SHP77 treated with DMSO at 0.1 percent for 48 hours (cell line): ENCODE data around the gene MEIS2.

ENCODE experiments used
- DNase-seq: peaks from one replicate; lab custom pipeline; 2025; lab: John Stamatoyannopoulos, UW

Gene MEIS2

GRCh38 chr15:36933255-36933990 lies 166.9 kb downstream of the MEIS2 start:
- DNase-seq = no peak

DNA sequence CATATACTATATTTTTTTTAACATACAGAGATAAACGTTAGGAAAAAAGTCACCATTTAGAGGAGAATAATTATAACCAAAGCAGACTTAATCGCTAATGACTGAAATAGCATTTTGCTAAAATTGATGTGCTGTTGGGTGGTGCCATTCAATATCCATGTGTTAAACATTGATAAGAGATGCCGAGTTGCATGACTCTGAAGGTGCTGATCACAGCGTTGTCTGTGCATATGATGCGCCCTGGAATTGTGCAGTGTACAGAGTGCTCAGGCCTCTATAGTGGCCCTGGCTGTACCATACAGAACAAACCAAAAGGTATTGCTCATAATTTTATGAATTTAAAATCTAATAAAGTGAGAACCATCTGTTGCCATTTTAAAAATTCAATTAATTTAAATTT lies 168.3 kb downstream of the MEIS2 start:
- DNase-seq = no peak

DNA sequence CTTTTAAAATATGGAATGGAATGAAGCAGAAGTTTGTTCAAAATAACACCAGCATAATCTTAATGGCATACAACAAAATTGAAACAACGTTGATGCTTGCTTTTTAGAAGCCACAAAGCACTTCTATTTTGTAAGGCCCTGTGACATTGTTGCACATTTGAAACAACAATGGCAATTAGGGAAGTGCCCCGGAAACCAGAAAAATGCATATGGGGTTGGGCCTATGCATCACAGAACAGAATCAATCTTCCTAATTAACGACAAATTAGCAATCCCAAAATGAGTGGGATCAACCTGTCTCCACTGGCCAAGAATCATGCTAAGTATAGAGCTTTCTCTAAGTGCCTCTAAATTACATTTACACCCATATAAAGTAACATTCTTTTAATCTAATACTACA lies 168.9 kb downstream of the MEIS2 start:
- no peak for DNase-seq

DNA sequence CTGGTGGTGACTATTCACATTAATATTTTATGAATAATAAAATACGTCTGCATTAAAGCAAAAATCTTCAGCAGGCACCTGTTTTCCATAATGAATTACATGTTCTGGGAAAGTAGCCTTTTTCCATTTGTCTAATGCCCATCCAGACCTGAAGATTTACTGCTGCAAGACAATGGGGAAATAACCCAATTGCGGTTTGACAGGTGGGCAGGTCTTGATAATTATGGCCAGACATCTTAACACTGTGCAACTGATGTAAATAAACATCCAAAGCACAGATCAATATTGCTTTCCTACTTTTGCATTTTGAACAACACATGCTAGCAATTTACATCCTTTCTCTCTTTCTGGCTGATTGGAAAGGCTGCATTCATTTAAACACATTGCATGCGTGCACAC lies 173.9 kb downstream of the MEIS2 start:
- DNase-seq = no peak

GRCh38 chr15:36925653-36926426 lies 174.5 kb downstream of the MEIS2 start:
- no peak for DNase-seq

- DNase-seq = no peak
Measured at GRCh38 chr15:36925049-36925448, 175.3 kb downstream of the MEIS2 start.

DNA sequence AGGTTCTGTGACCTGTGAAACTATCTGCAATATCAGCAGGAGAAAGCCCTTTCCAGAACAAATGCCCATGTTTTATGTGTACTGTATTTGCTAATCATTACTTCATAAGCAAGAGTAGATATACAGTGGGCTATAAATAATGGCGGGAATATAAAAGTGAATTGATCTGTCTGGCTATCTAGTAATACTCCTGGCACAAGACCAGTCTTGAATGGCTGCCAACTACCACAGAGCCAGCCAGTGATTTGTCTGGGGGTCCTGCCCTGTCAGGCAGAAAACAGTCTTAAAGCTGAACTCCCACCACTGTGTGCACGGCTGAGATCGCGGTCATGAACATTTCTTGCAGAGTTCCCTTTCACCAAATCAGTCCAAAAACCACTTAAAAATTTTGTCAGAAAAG lies 176.3 kb downstream of the MEIS2 start:
- DNase-seq = no peak

- DNase-seq = no peak
Measured at GRCh38 chr15:36921484-36922091, 178.8 kb downstream of the MEIS2 start.

DNA sequence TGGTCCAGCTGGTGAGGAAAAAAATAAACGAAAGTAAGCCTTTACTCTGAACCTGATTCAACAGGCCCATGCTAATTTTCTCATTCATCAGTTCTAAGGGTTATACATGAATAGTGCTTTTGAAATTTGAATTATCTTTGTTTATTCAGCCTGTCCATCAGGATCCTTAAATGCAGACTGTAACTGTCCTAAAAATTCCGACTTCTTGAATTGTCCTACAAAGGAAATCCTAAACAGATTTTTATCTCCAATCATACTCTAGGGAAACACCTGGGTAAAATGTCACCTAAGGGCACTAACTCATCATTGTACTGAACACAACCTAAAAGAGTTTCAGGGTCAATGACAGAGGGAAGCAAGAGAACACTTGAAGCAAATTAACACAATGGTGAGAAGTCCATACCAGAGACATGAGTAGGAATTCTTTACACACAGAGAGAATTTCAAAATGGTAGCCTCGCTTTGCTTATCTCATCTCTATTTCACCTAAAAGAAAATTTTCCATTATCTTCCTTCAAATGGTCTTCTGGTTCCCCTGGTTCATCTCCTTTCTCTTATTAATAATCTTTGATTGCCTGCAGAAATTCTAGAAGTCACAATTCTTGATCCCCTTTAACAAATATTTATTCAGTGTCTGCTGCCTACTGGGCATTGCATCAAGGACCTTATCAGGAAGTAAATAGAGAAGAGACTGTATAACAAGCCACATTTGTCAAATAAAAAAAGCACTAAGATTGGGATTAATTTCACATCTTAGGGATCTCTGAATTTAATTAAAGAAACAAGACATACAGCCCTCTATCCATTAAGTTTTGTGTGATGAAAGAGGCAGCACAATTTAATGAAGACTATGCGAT lies 182.7 kb downstream of the MEIS2 start:
- DNase-seq = no peak

DNA sequence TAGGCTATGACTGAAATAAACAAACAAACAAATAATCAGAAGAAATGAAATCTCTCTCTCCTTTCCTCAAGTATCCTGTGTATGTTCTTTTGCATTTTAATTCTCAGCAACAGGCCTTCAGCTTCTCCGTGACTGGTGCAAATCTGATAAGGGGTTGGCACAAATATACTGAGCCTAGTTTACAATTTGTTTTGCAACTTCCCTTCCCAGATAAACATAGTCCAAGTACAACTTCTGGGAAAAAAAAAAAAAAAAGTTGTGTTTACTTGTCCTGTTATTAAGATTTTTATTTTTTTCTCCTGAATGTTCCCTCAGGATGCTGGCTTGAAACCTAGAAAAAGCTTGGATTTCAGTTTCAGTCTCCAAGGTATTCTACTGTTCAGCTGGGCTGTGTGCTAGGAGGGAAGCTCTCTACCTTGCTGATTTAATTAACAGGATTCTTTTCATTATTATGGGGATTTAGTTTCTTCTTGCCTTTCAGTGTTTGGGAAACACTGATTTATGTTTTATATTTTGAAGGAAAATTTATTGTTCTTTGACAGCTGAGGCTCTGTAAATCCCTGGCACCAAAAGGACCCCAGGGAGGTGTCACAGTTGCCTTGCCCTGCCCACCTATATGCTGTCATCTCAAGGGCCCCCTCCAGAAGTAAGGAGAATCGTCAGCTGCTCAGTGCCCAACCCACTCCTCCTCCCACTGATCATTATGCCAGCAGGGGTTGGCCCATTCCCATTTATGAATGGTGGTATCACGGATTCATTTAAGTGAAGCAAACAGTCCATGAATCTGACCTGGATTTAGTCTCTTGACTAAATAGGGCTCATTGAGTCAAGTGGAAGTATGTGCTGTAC lies 185.2 kb downstream of the MEIS2 start:
- DNase-seq = no peak

DNA sequence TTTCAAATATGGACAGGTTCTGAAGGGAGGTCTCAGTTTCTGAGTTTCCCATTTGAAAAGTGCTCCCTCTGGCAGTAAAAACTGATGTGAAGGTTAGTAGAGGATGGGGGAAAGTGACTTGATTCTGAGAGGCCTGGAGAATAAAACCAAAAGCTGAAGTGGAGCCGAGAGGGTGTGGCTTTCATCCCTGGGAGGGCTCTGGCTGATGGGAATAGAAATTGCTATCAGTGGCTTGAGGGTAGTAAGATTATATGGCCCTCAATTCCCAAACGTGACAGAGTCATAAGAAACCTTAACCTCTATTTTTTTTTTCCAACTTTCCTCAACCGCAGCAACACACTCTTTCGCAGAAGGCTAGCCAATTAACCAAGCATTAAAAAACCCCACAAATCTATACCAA lies 185.9 kb downstream of the MEIS2 start:
- DNase-seq = no peak

DNA sequence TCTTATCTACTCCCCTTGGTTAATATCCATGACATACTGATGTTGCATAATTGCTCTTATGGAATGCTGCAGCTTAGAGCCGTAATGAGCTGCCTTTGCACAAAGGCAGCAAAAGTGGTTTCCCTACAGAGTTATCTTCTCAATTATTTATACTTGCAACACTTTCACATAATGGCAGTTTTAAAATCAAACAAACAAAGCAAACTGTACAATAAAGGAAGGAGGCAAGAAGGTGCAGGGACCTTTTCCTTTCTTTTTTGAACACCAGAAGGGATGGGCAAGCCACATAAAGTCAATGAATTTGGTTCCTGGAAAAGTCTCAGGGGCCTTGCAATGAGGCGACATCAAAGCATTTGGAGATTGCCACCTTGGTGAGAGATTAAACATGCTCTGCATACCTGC lies 188.0 kb downstream of the MEIS2 start:
- no peak for DNase-seq

- DNase-seq = no peak
Measured at GRCh38 chr15:36911322-36911944, 188.9 kb downstream of the MEIS2 start.

DNA sequence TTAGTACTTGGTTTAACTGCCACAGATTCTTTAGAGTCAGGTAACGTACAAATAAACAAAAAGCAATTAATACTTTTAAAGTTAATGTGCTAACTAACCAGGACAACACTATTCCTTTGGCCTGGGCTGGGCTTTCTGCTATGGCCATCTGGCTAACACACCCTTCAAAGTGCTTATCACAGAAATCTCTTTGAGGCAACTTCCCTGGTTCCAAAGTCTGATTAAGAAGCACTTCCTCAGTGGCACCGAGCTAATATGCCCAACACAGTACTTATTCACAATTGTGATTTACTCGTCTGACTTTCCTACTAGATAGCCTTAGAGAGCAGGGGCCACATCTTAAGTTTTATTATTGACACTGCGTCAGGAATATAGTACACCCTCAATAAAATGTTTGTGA lies 191.4 kb downstream of the MEIS2 start:
- no peak for DNase-seq

DNA sequence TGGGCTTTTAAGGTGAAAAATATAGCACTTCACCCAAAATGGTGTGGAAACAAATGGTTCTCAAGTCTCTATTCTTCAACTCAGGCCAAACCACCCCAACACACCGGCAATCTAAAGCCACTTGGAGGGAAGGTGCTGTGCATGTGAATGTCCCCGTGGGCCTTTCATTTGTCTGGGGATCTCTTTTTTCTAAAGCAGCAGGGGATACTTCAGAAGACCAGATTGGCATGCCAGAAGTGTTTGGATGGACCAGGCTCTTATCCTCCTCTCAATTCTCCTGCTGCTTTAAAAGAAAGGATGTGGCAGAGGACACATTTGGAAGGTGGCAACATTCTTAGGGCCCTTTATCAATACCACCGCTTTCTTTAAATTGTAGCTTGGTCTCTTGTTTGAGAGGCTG lies 193.1 kb downstream of the MEIS2 start:
- DNase-seq = no peak

DNA sequence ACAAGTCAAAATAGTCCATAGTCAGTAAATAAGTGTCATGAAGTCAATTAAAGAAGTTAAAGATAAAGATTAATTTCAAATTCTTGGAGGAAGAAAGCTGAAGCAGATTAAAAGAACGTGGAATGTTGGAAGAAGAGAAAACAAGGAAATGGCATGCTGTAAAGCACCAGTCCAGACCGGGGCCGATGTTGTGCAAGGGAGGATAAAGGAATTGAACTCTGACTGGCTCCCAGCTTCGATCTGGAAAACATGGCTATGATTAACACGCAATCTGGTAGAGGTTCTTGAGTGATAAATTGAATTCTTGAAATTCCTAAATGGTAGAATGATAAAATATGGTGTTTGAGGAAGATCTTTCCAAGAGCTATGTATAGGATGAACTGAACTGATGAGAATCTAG lies 194.4 kb downstream of the MEIS2 start:
- no peak for DNase-seq

GRCh38 chr15:36904715-36905114 lies 195.6 kb downstream of the MEIS2 start:
- DNase-seq = no peak

- no peak for DNase-seq
Measured at GRCh38 chr15:36903922-36904556, 196.3 kb downstream of the MEIS2 start.

DNA sequence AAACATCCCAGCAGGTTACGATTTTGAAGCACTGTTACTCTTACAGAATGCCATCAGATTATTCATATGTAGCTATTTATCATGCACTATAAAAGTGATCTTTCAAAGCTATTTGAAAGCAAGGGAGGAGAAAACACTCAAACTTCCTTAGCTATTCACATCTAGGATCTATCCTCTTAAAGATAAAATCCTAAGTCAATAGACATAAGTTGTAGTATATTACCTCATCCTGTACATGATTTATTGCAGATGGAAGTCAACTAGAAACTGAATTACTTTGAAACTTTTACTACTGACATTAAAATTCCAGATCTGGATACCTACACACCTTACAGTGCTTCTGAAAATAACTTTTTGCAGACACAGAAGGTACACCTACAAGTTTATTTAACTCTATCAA lies 197.2 kb downstream of the MEIS2 start:
- DNase-seq = no peak

DNA sequence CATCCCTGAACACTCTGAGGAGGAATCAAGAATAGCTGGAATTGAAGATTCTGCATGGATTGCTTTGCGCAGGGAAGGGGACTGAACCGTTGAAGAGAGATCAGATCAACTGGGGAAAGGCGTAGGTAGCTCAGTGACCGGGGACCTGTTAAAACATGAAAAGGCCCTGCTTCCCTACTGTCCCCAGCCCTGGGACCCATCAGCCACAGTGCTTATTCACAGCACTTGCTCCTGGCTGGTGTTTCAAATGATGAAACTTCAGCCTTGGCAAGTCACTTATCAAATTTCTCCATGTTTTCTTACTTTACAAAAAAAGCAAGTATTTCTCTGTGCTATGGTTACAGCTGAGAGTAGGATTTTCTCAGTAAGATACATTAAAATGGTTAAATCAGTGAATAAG lies 199.3 kb downstream of the MEIS2 start:
- DNase-seq = no peak
